ENCODE measurements around the gene PKD1L1. TPM values are rescaled to one million over a fixed set of nuclear protein-coding genes. Genes with fewer than 3 reads are reported as not detected.

PKD1L1 gene
- total RNA-seq, 1 donor from 2014 or later = 0.59 TPM

GRCh38 chr7:47937065-47937687 is 11.1 kb downstream of the PKD1L1 start:
- peaks cover 25% of the 10 kb centered on the region for H3K4me1 ChIP-seq
- ATAC-seq (no peak), DNase-seq (no peak)
- intact Hi-C loops (cut with DNase I) = no loop called here
- H3K9me3 ChIP-seq = no peaks in the 10 kb centered on the region
- H3K27ac ChIP-seq = no peak overlapping the region
- no peaks in the 10 kb centered on the region for H3K36me3 ChIP-seq
- no peaks in the 10 kb centered on the region for H3K27me3 ChIP-seq (ENCODE audit: low read depth)
- no peak for TF ChIP-seq CTCF (IDR thresholded peaks at IDR 0.05)
- no peak overlapping the region for H3K4me3 ChIP-seq

GRCh38 chr7:47936323-47936722 is 11.9 kb downstream of the PKD1L1 start:
- H3K4me1 ChIP-seq = peaks cover 16% of the 10 kb centered on the region
- H3K9me3 ChIP-seq = no peaks in the 10 kb centered on the region
- no peaks in the 10 kb centered on the region for H3K27me3 ChIP-seq (ENCODE audit: low read depth)
- ATAC-seq (no peak), DNase-seq (no peak)
- no peak for TF ChIP-seq CTCF (IDR thresholded peaks at IDR 0.05)
- intact Hi-C loops (cut with DNase I) = no loop called here
- H3K36me3 ChIP-seq = no peaks in the 10 kb centered on the region
- H3K27ac ChIP-seq = no peak overlapping the region
- no peak overlapping the region for H3K4me3 ChIP-seq

GRCh38 chr7:47935336-47935735 is 12.9 kb downstream of the PKD1L1 start:
- no peak for TF ChIP-seq CTCF (IDR thresholded peaks at IDR 0.05)
- no peaks in the 10 kb centered on the region for H3K36me3 ChIP-seq
- DNase-seq (no peak), ATAC-seq (no peak)
- H3K4me1 ChIP-seq = peaks cover 6% of the 10 kb centered on the region
- no peaks in the 10 kb centered on the region for H3K27me3 ChIP-seq (ENCODE audit: low read depth)
- H3K9me3 ChIP-seq = no peaks in the 10 kb centered on the region
- no peak overlapping the region for H3K27ac ChIP-seq
- H3K4me3 ChIP-seq = no peak overlapping the region
- intact Hi-C loops (cut with DNase I) = no loop called here

- ATAC-seq (no peak), DNase-seq (no peak)
- intact Hi-C loops (cut with DNase I) = no loop called here
- no peaks in the 10 kb centered on the region for H3K9me3 ChIP-seq
- H3K4me3 ChIP-seq = no peak overlapping the region
- no peaks in the 10 kb centered on the region for H3K36me3 ChIP-seq
- no peak overlapping the region for H3K27ac ChIP-seq
- peaks cover 1% of the 10 kb centered on the region for H3K4me1 ChIP-seq
- TF ChIP-seq CTCF (IDR thresholded peaks at IDR 0.05) = no peak
- H3K27me3 ChIP-seq (ENCODE audit: low read depth) = no peaks in the 10 kb centered on the region
Observed at GRCh38 chr7:47934831-47935230, 13.4 kb downstream of the PKD1L1 start.

- no peak for DNase-seq
Observed at GRCh38 chr7:47933215-47933614, 15.1 kb downstream of the PKD1L1 start.

More at GRCh38 chr7:47933215-47933614, 15.1 kb downstream of the PKD1L1 start:
- H3K27ac ChIP-seq = no peak overlapping the region
- no peaks in the 10 kb centered on the region for H3K27me3 ChIP-seq (ENCODE audit: low read depth)
- peak in 1 of 2 donors; percentile 14 for ATAC-seq
- H3K4me3 ChIP-seq = no peak overlapping the region
- no peaks in the 10 kb centered on the region for H3K4me1 ChIP-seq
- intact Hi-C loops (cut with DNase I) = no loop called here
- no peaks in the 10 kb centered on the region for H3K9me3 ChIP-seq
- TF ChIP-seq CTCF (IDR thresholded peaks at IDR 0.05) = no peak
- no peaks in the 10 kb centered on the region for H3K36me3 ChIP-seq

All from lower lobe of right lung (tissue), 2 donors.